Esophagus muscularis mucosa (tissue), 4 donors: ENCODE data around the gene DYNLT4. TPM values are rescaled to one million over a fixed set of nuclear protein-coding genes. Genes with fewer than 3 reads are reported as not detected.

Experiments
- DNase-seq: peaks from one replicate; pipeline ENCODE4 v3.0.0-alpha.2; 2017; ENCODE audit errors: extremely low spot score
- H3K27ac ChIP-seq, 4 donors: fragments of 200-600 bp; sonication (generic); replicated peaks in 1 of 4; 1 replicate in 3 of 4; 2 replicates in 1 of 4; pipeline ENCODE4 v1.5.1; 2016 to 2019; ENCODE audit warnings: mild to moderate bottlenecking in 1 of 4
- H3K27me3 ChIP-seq, 4 donors: fragments of 200-600 bp; sonication (generic); one replicate each; pipeline versions ENCODE4 v1.5.1 to v1.6.0; 2016 to 2019
- H3K36me3 ChIP-seq, 4 donors: fragments of 200-600 bp; sonication (generic); one replicate each; pipeline ENCODE4 v1.5.1; 2016 to 2019
- H3K4me1 ChIP-seq, 4 donors: fragments of 200-600 bp; sonication (generic); one replicate each; pipeline ENCODE4 v1.5.1; 2016 to 2019
- H3K4me3 ChIP-seq, 4 donors: fragments of 200-600 bp; sonication (generic); 1 replicate in 2 of 4; 2 replicates in 2 of 4; pipeline ENCODE4 v1.5.1; 2016 to 2019; ENCODE audit warnings: mild to moderate bottlenecking in 4 of 4, moderate library complexity in 1 of 4
- H3K9me3 ChIP-seq, 4 donors: fragments of 200-600 bp; sonication (generic); 1 replicate in 3 of 4; 2 replicates in 1 of 4; pipeline ENCODE4 v1.5.1; 2016 to 2019
- EP300 ChIP-seq: sonication (generic); formaldehyde crosslinking; IDR thresholded peaks from one replicate; pipeline ENCODE4 v1.6.1; 2017; ENCODE audit warnings: antibody characterized with exemption
- POLR2A ChIP-seq: fragments of 450-650 bp; IDR thresholded peaks from one replicate; pipeline ENCODE4 v1.6.1; 2017; ENCODE audit warnings: antibody characterized with exemption, moderate library complexity, mild to moderate bottlenecking, low read depth
- POLR2AphosphoS5 ChIP-seq, 2 donors: sonication (generic); formaldehyde crosslinking; IDR thresholded peaks; one replicate each; pipeline ENCODE4 v1.6.1; 2017; ENCODE audit warnings: antibody characterized with exemption in 2 of 2
- WGBS: methylation state at CpG from one replicate; pipeline ENCODE4 v1.1.5; 2018; 5-methylcytosine and 5-hydroxymethylcytosine counted together
- intact Hi-C: fragments of 100-400 bp; cut with DNase I; formaldehyde crosslinking; loops from one replicate; pipeline ENCODE4 v1.15.1; 2023
- total RNA-seq, 4 donors: library from RNA; depleted of rRNA; stranded (reverse); fragments of >200 nt; gene quantifications; one replicate each; pipeline versions ENCODE4 v1.1.0 to v1.2.1, GENCODE V29; 2016
- TF ChIP-seq, protein P1 (sequence below), 3 experiments: fragments of 200-600 bp in 2 of 3; fragments of 450-650 bp in 1 of 3; sonication (generic) in 2 of 3; IDR thresholded peaks; one replicate each; pipeline ENCODE4 v1.5.1; 2017 to 2019; ENCODE audit warnings: antibody characterized with exemption in 3 of 3, mild to moderate bottlenecking in 2 of 3, moderate library complexity in 1 of 3

The DYNLT4 gene
- total RNA-seq, 4 donors from 2014 or later = 0.83 TPM; not detected in 3

DNA sequence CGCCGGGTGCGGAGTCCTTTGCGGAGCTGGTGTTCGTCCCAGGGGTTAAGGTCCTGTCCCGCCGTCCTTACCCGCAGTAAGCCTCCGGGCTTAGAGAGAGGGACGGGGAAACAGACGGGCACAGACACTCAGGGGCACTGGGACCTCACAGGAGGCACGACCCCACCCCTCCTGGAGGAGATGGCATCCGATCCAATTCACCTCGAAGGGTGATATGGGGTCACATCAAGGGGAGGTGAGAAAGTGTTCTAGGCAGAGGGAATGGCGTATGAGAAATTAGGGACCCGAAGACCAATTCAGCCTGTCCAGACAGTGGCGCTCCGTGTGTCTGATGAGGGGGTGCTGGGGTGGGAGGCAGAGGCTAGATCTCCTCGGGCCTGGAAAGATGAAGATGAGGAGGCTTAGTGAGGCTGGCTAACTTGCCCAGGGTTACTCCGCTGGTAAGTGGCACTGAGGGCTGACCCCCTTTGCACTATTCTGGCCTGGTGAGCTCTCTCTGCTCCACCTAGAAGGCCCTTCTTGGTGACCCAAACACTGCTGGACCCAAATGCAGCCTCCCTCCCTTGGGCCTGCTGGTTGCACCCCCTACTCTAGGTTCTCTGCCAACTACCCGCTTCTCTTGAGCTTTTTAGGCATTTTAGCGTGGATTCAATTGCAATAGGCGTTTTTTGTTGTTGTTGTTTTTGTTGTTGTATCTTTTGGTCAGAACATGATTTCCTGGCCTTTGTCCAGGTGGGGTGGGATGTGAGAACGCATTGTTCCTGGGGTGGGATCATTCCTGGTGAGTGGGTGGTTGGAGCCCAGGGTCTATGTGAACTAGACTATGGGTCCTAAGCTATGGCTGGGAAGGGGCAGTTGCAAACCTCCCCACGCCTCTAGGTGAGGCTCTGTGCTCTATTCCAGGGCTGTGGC lies 13.4 kb upstream of the DYNLT4 start:
- WGBS = 43% methylated on average over 17 of the region's 25 CpGs
- intact Hi-C loops = loop anchor here (5.0 kb wide), 1 partner anchor 33 kb away; the partner anchor contains the start of gene BEST4

DNA sequence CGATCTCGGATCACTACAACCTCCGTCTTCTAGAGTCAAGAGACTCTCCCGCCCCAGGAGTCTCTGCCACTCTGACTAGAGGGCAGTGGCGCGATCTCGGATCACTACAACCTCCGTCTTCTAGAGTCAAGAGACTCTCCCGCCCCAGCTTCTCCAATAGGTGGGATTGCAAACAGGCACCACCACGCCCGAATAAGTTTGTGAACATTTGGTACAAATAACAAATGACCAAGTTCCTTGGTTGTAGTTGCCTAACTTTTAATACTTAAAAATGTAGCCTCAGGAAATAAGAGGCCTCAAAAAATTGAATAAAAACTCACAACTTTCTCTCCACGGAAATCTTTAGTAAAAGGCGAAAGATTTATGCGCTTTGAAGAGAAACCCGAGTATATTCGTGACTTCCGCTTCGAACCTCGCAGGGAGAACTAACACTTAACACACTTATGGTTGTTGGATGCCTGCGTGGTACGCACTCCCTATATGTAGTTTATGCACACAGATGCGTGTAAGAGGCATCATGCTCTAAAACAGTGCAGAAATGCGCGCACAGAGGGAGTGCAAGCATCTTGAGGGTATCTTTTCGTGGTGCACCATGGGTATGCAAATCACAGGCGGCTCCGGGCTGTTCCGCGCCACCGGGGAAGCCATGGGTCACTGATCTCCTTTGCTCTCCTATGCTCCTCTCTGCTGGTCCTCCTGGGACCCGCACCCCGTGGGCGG lies 12.6 kb upstream of the DYNLT4 start:
- H3K27me3 ChIP-seq = no peaks in the 10 kb centered on the region
- peak overlapping the region; percentile 59 to 72 (median 62) for H3K4me3 ChIP-seq
- intact Hi-C loops = loop anchor here (5.0 kb wide), 1 partner anchor 32 kb away; the partner anchor contains the start of gene BEST4
- H3K4me1 ChIP-seq = peaks cover 18 to 30% (median 26%) of the 10 kb centered on the region in 4 donors
- peak overlapping the region; percentile 89 to 96 (median 92) for H3K27ac ChIP-seq
- TF ChIP-seq EP300 = no peak
- TF ChIP-seq, protein P1, sequence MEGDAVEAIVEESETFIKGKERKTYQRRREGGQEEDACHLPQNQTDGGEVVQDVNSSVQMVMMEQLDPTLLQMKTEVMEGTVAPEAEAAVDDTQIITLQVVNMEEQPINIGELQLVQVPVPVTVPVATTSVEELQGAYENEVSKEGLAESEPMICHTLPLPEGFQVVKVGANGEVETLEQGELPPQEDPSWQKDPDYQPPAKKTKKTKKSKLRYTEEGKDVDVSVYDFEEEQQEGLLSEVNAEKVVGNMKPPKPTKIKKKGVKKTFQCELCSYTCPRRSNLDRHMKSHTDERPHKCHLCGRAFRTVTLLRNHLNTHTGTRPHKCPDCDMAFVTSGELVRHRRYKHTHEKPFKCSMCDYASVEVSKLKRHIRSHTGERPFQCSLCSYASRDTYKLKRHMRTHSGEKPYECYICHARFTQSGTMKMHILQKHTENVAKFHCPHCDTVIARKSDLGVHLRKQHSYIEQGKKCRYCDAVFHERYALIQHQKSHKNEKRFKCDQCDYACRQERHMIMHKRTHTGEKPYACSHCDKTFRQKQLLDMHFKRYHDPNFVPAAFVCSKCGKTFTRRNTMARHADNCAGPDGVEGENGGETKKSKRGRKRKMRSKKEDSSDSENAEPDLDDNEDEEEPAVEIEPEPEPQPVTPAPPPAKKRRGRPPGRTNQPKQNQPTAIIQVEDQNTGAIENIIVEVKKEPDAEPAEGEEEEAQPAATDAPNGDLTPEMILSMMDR (IDR thresholded peaks at IDR 0.05) = peak in 2 of 3 experiments; percentile 5 to 48
- peak; percentile 85 to 99 for TF ChIP-seq POLR2AphosphoS5 (IDR thresholded peaks at IDR 0.05)
- TF ChIP-seq POLR2A = peak; percentile 96
- H3K9me3 ChIP-seq = no peaks in the 10 kb centered on the region
- H3K36me3 ChIP-seq = peaks cover 0 to 5% (median 0%) of the 10 kb centered on the region in 4 donors
- DNase-seq = no peak
- WGBS = 4% methylated on average over 31 of the region's 33 CpGs

More for the DNA sequence above, 13.4 kb upstream of the DYNLT4 start:
- DNase-seq = no peak
- Histone ChIP-seq H3K4me1 (peaks cover 18 to 30% (median 26%) of the 10 kb centered on the region in 4 donors), H3K4me3 (peak overlapping the region; percentile 59 to 72 (median 62)), H3K27ac (peak overlapping the region; percentile 89 to 96 (median 92)), H3K27me3 (no peaks in the 10 kb centered on the region), H3K9me3 (no peaks in the 10 kb centered on the region), H3K36me3 (no peaks in the 10 kb centered on the region)
- TF ChIP-seq, protein P1 (IDR thresholded peaks at IDR 0.05) = peak in 1 of 3 experiments; percentile 13
- no peak for TF ChIP-seq POLR2AphosphoS5 (IDR thresholded peaks at IDR 0.05)

DNA sequence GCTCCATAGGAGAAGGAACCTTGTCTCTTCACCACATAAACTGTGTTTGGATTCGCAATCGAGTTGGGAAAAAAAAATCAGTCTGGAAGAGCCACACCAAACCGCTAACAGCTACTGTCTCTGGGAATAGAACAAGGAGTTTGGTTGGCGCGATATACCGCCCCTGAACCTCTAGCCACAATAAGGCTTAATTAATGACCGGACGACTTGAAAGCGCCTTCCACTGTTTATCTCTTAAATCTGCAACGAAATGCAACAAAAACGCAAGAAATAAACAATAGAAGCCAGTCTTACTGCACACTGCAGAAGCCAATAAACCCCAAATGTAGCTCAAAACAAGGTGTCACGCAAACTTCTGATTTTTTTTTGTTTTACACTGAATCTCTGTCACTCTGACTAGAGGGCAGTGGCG lies 12.1 kb upstream of the DYNLT4 start:
- intact Hi-C loops = no loop called here
- no peak for DNase-seq
- H3K9me3 ChIP-seq = no peaks in the 10 kb centered on the region
- H3K4me1 ChIP-seq = peaks cover 18 to 33% (median 32%) of the 10 kb centered on the region in 4 donors
- 5% methylated on average over 13 of the region's 13 CpGs for WGBS
- TF ChIP-seq EP300 (no peak), POLR2A (no peak), POLR2AphosphoS5 (IDR thresholded peaks at IDR 0.05) (no peak)
- TF ChIP-seq, protein P1 (IDR thresholded peaks at IDR 0.05) = no peak
- H3K4me3 ChIP-seq = peak overlapping the region; percentile 59 to 72 (median 62)
- no peaks in the 10 kb centered on the region for H3K27me3 ChIP-seq
- H3K36me3 ChIP-seq = peaks cover 0 to 8% (median 0%) of the 10 kb centered on the region in 4 donors
- H3K27ac ChIP-seq = peak overlapping the region; percentile 89 to 96 (median 92)

DNA sequence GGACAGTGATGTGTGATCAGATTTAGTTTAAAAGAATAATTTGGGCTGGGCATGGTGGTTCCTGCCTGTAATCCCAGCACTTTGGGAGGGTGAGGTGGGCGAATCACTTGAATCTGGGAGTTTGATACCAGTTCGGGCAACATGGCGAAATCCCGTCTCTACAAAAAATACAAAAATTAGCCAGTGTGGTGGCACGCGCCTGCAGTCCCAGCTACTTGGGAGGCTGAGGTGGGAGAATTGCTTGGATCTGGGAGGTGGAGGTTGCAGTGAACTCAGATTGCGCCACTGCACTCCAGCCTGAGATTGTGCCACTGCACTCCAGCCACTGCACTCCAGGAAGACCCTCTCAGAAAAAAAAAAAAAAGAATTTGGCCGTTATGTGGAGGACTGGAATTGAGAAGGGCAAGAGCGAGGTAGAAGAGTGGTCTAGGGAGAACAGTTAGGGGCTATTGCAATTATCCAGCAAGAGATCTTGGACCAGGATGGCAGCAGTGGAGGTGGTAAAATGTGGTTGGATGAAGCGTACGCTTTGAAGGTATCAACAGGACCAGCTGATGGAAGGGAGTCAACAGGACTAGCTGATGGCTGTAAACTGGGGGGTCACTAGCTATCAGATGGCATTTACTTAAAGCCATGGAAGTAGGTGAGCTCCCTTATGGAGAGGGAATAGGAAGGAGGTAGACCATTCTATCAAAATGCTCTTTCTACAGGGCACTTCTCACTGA lies 10.8 kb upstream of the DYNLT4 start:
- Histone ChIP-seq H3K27ac (peak overlapping the region in 3 of 4 donors; percentile 89 to 96 (median 91)), H3K27me3 (no peaks in the 10 kb centered on the region), H3K36me3 (peaks cover 0 to 13% (median 0%) of the 10 kb centered on the region in 4 donors), H3K4me1 (peaks cover 24 to 45% (median 42%) of the 10 kb centered on the region in 4 donors), H3K9me3 (no peaks in the 10 kb centered on the region), H3K4me3 (no peak overlapping the region)
- TF ChIP-seq POLR2A (no peak), POLR2AphosphoS5 (IDR thresholded peaks at IDR 0.05) (no peak), EP300 (no peak)
- TF ChIP-seq, protein P1 (IDR thresholded peaks at IDR 0.05) = no peak
- intact Hi-C loops = no loop called here
- DNase-seq = no peak
- 97% methylated on average over 11 of the region's 11 CpGs for WGBS
